ENCODE results near the gene SWSAP1.
A peak's percentile ranks its signal among the peaks of the same experiment; 100 is the strongest.

Gene SWSAP1, protein sequence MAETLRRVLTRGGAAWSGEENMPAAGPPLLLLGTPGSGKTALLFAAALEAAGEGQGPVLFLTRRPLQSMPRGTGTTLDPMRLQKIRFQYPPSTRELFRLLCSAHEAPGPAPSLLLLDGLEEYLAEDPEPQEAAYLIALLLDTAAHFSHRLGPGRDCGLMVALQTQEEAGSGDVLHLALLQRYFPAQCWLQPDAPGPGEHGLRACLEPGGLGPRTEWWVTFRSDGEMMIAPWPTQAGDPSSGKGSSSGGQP

DNA sequence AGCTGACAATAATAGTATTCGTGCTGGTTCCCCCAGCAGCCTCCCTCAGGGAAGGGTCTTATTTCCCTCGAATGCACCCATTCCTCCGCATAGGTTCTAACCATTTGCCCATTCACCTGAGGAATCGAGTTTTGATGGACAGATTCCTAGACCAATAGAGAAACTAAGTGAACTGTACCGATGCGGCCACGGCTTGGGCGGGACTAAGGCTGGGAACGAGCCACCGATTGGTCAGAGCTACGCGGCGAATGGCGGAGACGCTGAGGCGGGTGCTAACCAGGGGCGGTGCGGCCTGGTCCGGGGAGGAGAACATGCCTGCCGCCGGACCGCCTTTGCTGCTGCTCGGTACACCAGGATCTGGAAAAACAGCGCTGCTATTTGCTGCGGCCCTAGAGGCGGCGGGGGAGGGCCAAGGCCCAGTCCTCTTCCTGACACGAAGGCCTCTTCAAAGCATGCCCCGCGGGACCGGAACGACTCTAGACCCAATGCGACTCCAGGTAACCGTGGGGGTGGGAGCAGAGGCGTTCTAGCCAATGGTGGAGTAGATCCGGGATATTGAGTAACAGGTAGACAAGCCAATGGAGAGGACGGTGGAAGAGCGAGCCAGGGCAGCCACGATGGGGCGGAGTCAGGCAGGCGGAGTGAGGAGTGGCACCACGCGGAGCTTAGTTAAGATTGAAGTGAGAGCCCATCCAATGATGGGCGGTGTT, at the start of gene SWSAP1:
SWSAP1 (plus strand) TSS at position 234 of the 710 bp plus-strand sequence; CDS start at position 249, 15 bp downstream.
- CTCF ChIA-PET, result interaction anchor here (0.6 to 2.0 kb wide), 9 partner anchors 9 to 108 kb away, joined by 3 to 9 read pairs (median 3); no protein-coding TSS in a partner anchor
- Histone ChIP-seq H3K4me3 (ENCODE audit: low read depth, low read length) (peak within 1 kb of the TSS; percentile 86), H3K36me3 (ENCODE audit: control insufficient read depth in 2 of 2, insufficient read depth in 1 of 2, low read length in 2 of 2) (peaks cover 0 to 18% of the 10 kb centered on the region in 2 experiments; a peak in 2 of 3 replicates), H3K27ac (ENCODE audit: extremely low read depth, low read depth, low read length) (peak within 1 kb of the TSS; percentile 86), H3K9me3 (ENCODE audit: control insufficient read depth, insufficient read depth, low read depth, low read length) (no peaks in the 10 kb centered on the region), H3K4me1 (ENCODE audit: control insufficient read depth, insufficient read depth, low read length) (peaks cover 4% of the 10 kb centered on the region; the same call in 1 of the 2 replicates)
- POLR2A ChIA-PET, result interaction anchor here (0.6 to 2.3 kb wide), 27 partner anchors 9 to 444 kb away, joined by 3 to 36 read pairs (median 5); partner anchors contain the start of genes CCDC159, ELOF1, EPOR and ODAD3
- 0 out of 2 replicates have a peak, but pooled peaks have one; percentile 30 for TF ChIP-seq ZNF610 (tag by site-specific recombination; IDR thresholded peaks at IDR 0.05; ENCODE audit: borderline replicate concordance)
- TF ChIP-seq, protein P1, sequence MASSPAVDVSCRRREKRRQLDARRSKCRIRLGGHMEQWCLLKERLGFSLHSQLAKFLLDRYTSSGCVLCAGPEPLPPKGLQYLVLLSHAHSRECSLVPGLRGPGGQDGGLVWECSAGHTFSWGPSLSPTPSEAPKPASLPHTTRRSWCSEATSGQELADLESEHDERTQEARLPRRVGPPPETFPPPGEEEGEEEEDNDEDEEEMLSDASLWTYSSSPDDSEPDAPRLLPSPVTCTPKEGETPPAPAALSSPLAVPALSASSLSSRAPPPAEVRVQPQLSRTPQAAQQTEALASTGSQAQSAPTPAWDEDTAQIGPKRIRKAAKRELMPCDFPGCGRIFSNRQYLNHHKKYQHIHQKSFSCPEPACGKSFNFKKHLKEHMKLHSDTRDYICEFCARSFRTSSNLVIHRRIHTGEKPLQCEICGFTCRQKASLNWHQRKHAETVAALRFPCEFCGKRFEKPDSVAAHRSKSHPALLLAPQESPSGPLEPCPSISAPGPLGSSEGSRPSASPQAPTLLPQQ (tag by site-specific recombination; IDR thresholded peaks at IDR 0.05), result peak; percentile 71
- TF ChIP-seq ZEB2 (tag by site-specific recombination; IDR thresholded peaks at IDR 0.05), result peak; percentile 93
- TF ChIP-seq ZNF335 (tag by site-specific recombination; conservative IDR thresholded peaks at IDR 0.05), result peak; percentile 83
- TF ChIP-seq HOXA7 (CRISPR knock-in tag; IDR thresholded peaks at IDR 0.05; ENCODE audit: borderline replicate concordance), result no peak
- TF ChIP-seq ZIC2 (tag by site-specific recombination; IDR thresholded peaks at IDR 0.05), result 0 out of 2 replicates have a peak, but pooled peaks have one; percentile 12
- TF ChIP-seq ZBTB8A (tag by site-specific recombination; IDR thresholded peaks at IDR 0.05), result peak; percentile 52
- TF ChIP-seq ZNF18 (tag by site-specific recombination; IDR thresholded peaks at IDR 0.05), result no peak
- TF ChIP-seq KLF10 (tag by site-specific recombination; IDR thresholded peaks at IDR 0.05), result peak; percentile 35; the same call in 1 of the 2 replicates
- no peak for TF ChIP-seq ZNF510 (tag by site-specific recombination; IDR thresholded peaks at IDR 0.05; ENCODE audit: insufficient replicate concordance)
- no peak for TF ChIP-seq ZNF114 (tag by site-specific recombination; IDR thresholded peaks at IDR 0.05)
- peak; percentile 84 for TF ChIP-seq ZBTB11 (tag by site-specific recombination; conservative IDR thresholded peaks at IDR 0.05; ENCODE audit: low read depth)
- peak; percentile 82 for TF ChIP-seq YY1 (tag by site-specific recombination; IDR thresholded peaks at IDR 0.05)
- TF ChIP-seq ZNF660 (tag by site-specific recombination; IDR thresholded peaks at IDR 0.05), result peak; percentile 45; the same call in 1 of the 2 replicates
- TF ChIP-seq ZNF544 (tag by site-specific recombination; IDR thresholded peaks at IDR 0.05), result no peak
- peak; percentile 39; the same call in 1 of the 2 replicates for TF ChIP-seq ELK4 (IDR thresholded peaks at IDR 0.05; ENCODE audit: borderline replicate concordance, low read depth, low read length)
- TF ChIP-seq ZNF350 (tag by site-specific recombination; IDR thresholded peaks at IDR 0.05), result no peak
- peak; percentile 61; the same call in 1 of the 2 replicates for TF ChIP-seq ZNF76 (tag by site-specific recombination; IDR thresholded peaks at IDR 0.05; ENCODE audit: borderline replicate concordance, low read depth)
- TF ChIP-seq, protein P2, sequence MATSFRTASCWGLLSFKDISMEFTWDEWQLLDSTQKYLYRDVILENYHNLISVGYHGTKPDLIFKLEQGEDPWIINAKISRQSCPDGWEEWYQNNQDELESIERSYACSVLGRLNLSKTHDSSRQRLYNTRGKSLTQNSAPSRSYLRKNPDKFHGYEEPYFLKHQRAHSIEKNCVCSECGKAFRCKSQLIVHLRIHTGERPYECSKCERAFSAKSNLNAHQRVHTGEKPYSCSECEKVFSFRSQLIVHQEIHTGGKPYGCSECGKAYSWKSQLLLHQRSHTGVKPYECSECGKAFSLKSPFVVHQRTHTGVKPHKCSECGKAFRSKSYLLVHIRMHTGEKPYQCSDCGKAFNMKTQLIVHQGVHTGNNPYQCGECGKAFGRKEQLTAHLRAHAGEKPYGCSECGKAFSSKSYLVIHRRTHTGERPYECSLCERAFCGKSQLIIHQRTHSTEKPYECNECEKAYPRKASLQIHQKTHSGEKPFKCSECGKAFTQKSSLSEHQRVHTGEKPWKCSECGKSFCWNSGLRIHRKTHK (tag by site-specific recombination; IDR thresholded peaks at IDR 0.05), result no peak
- TF ChIP-seq KLF16 (tag by site-specific recombination; IDR thresholded peaks at IDR 0.05), result peak; percentile 31; the same call in 1 of the 2 replicates
- no peak for TF ChIP-seq ZNF433 (tag by site-specific recombination; IDR thresholded peaks at IDR 0.05; ENCODE audit: low read depth)
- TF ChIP-seq ZFHX2 (tag by site-specific recombination; conservative IDR thresholded peaks at IDR 0.05), result peak; percentile 41; the same call in 1 of the 2 replicates
- TF ChIP-seq ZNF394 (tag by site-specific recombination; IDR thresholded peaks at IDR 0.05; ENCODE audit: borderline replicate concordance), result peak; percentile 44; the same call in 1 of the 2 replicates
- TF ChIP-seq ZNF501 (tag by site-specific recombination; IDR thresholded peaks at IDR 0.05), result peak; percentile 19; the same call in 1 of the 2 replicates
- peak; percentile 66 for TF ChIP-seq OVOL3 (tag by site-specific recombination; IDR thresholded peaks at IDR 0.05)
- peak; percentile 96 for TF ChIP-seq SP2 (tag by site-specific recombination; IDR thresholded peaks at IDR 0.05)
- peak; percentile 63; the same call in 1 of the 2 replicates for TF ChIP-seq KLF1 (tag by site-specific recombination; IDR thresholded peaks at IDR 0.05)
